Measurements from ENCODE around the gene IGF1R.

The IGF1R gene

DNA sequence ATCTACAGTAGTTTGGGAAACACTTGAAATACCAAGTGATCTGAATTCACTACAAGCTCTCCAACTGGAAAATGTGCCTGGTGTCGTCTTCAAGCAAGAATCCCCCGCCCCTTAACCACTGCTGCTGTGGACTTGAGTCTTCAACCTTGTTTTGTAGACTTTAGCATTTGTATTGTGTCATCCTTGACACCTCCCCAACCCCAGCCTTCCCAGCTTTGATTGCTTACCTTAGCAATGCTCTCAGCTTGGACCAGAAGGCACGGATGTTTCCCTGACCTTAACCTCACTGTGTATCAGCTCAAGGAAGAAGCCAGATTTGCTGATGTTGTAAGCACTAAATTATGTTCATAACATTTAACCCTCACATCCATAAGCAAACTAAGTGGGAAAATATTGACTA lies 146.4 kb downstream of the IGF1R start:
- no peak for DNase-seq (ENCODE audit: low spot score)

GRCh38 chr15:98795980-98796379 lies 147.6 kb downstream of the IGF1R start:
- no peak for DNase-seq (ENCODE audit: low spot score)

- DNase-seq (ENCODE audit: low spot score): no peak
These were observed 148.5 kb downstream of the IGF1R start for GRCh38 chr15:98796685-98797357.

- DNase-seq (ENCODE audit: low spot score): no peak
These were observed 150.1 kb downstream of the IGF1R start for GRCh38 chr15:98798375-98798893.

- no peak for DNase-seq (ENCODE audit: low spot score)
These were observed 151.4 kb downstream of the IGF1R start for GRCh38 chr15:98799461-98800390.

GRCh38 chr15:98800437-98801233 lies 152.3 kb downstream of the IGF1R start:
- peak; percentile 53 for DNase-seq (ENCODE audit: low spot score)

- DNase-seq (ENCODE audit: low spot score): no peak
These were observed 152.9 kb downstream of the IGF1R start for GRCh38 chr15:98801234-98801561.

DNA sequence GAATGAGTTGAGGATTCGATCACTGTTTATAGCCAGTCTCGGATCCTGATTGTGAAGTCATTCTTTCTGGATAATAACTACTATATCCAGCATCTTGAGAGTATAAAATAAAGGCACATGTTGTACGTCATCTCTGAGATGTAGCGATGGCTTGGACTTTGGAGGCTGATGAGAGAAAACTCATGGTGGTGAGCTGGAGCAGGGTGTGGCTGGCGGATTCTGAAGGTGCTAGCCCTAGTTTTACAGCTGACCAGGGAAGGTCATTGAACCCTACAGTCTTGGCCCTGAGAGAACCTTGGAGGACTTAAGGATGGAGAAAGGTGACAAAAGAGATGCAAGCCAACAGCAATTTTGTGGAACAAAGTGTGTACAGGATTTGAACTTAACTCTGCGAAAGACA lies 153.8 kb downstream of the IGF1R start:
- no peak for DNase-seq (ENCODE audit: low spot score)

GRCh38 chr15:98803228-98804056 lies 155.1 kb downstream of the IGF1R start:
- DNase-seq (ENCODE audit: low spot score): no peak

DNA sequence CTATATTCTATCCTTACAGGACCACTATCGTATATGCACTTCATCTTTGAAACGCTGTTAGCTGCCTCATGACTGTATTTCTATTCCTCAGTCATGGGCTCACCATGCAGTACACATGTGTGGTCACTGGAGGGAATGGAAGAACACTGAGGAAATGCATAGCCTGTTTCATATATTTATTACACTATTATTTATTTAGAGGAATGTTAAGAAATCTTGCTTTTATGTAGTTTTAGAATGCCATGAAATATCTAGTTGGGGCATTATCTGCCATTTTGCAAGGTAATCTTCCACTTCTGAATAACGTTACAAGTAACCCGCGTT lies 155.7 kb downstream of the IGF1R start:
- no peak for DNase-seq (ENCODE audit: low spot score)

- no peak for DNase-seq (ENCODE audit: low spot score)
These were observed 157.3 kb downstream of the IGF1R start for GRCh38 chr15:98805434-98806274.

DNA sequence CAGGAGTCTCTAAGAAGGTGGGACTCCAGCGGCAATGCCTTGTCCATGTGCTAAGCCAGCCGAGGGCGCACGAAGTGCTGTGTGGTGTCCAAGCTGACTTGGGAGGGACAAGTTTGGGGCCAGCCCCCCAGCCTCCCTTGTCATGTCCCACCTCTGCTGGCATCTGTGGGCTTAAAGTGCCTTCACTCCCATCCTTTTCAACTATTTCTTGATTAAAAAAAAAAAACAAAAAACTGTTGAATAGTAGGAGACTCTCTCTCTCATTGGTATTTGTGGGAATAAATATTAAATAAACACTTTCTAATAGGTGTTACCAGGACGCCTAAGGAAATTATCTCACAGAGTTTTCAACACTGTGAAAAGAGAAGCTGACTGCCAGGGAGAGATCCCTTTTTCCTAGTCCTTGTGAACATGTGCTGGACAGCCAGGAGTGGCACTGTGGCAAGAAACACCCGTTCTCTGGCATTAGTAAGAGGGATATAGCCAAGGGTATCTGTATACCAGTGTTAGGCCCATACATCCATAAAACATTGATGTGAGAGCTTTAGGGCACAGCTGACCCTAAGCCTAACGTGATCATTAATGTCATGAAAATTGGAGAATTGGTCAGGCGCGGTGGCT lies 158.0 kb downstream of the IGF1R start:
- DNase-seq (ENCODE audit: low spot score): no peak

GRCh38 chr15:98807262-98807661 lies 158.9 kb downstream of the IGF1R start:
- no peak for DNase-seq (ENCODE audit: low spot score)

DNA sequence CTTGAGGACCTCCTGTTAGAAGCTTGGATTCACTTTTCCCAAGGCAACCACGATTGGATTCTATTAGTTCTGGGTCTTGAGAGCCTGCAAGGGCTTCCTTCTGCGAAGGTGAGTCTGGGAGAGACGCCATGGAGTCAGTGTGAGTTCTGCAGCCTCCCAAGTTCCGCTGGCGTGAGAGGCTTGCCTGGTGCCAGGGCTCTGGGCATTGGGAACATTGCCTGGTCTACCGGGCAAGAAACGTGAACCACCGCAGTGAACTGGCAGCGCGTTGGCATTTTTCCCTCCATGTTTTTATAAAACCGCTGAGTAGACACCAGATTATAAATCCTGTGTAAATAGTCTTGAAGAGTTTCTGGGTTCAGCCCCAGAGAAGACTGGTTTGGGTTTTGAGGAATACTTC lies 160.9 kb downstream of the IGF1R start:
- DNase-seq (ENCODE audit: low spot score): no peak

GRCh38 chr15:98812716-98813446 lies 164.5 kb downstream of the IGF1R start:
- no peak for DNase-seq (ENCODE audit: low spot score)

DNA sequence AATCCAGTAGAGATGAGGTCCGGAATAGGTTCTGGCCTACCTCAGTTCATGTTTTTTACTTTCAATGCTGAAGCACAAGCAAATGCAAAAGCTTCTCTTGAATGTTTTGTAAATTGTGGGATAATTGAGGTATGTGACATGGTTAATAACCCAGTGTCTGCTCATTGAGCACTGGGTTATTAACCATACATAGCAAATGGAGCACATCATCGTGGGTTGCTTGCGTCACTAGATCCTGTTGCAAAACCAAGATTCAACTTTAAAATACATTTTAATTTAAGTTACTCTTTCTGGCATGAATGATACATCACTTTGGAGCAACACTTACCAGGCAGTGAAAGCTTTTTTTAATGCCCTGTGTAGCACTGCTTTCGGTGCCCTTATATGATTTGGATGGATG lies 165.6 kb downstream of the IGF1R start:
- no peak for DNase-seq (ENCODE audit: low spot score)

GRCh38 chr15:98815207-98815606 lies 166.9 kb downstream of the IGF1R start:
- DNase-seq (ENCODE audit: low spot score): no peak

DNA sequence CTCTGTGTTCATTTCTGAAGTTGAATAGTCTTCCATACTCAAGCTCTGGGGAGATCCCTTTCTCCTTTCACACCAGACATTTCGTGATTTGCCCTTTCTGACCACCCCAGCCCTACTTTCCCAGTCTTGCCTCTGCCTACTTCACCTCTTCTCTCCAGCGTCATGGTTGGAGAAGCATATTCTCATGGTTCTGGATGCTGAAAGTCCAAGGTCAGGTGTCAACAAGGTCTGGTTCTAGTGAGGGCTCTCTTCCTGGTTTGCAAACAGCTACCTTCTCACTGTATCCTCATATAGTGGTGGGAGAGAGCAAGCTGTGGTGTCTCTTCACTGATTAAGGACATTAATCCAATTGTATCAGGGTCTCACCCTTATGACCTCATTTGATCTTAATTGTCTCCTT lies 169.4 kb downstream of the IGF1R start:
- no peak for DNase-seq (ENCODE audit: low spot score)

GRCh38 chr15:98823012-98823458 lies 174.7 kb downstream of the IGF1R start:
- DNase-seq (ENCODE audit: low spot score): no peak
